BJ (cell line): Measurements from ENCODE around the gene MYG1. TPM values are rescaled to one million over a fixed set of nuclear protein-coding genes. Genes with fewer than 3 reads are reported as not detected.

Source experiments
- CTCF ChIA-PET: fragments of 350-600 bp; formaldehyde crosslinking; extraction: SDS; loops from one replicate; lab custom pipeline; 2021; ENCODE audit warnings: antibody characterized with exemption, inconsistent platforms; lab: Yijun Ruan, JAX
- POLR2A ChIA-PET: fragments of 300-600 bp; sonication (Branson Sonifier 250); formaldehyde crosslinking; extraction: SDS; loops from one replicate; lab custom pipeline; 2021; ENCODE audit warnings: antibody characterized with exemption; lab: Charles Lee
- DNase-seq: peaks from one replicate; pipeline ENCODE4 v3.0.0-alpha.2; 2011; ENCODE audit warnings: low read depth
- H3K27me3 ChIP-seq: 2 replicates; pipeline ENCODE4 v1.6.0; 2011; ENCODE audit warnings: low read length; ENCODE audit not compliant: control insufficient read depth, insufficient read depth
- H3K36me3 ChIP-seq: 2 replicates; pipeline ENCODE4 v1.5.1; 2011; ENCODE audit warnings: low read length; ENCODE audit not compliant: control insufficient read depth, insufficient read depth
- H3K4me3 ChIP-seq: 2 replicates; pipeline ENCODE4 v1.5.1; 2011; ENCODE audit warnings: low read depth, mild to moderate bottlenecking, control low read depth, low read length
- polyA plus RNA-seq: library from polyadenylated mRNA; depleted of rRNA; stranded (reverse); fragments of >200 nt; gene quantifications from 2 replicates; pipeline ENCODE4 v1.2.3, GENCODE V29; 2011
- TF ChIP-seq, protein P1 (sequence below): IDR thresholded peaks from 2 replicates; pipeline ENCODE4 v1.5.1; 2011; ENCODE audit warnings: low read depth, mild to moderate bottlenecking, control low read depth, inconsistent platforms, low read length, moderate library complexity; ENCODE audit not compliant: insufficient read depth

MYG1 gene
- polyA plus RNA-seq, 1 experiment, result 78.3 TPM

DNA sequence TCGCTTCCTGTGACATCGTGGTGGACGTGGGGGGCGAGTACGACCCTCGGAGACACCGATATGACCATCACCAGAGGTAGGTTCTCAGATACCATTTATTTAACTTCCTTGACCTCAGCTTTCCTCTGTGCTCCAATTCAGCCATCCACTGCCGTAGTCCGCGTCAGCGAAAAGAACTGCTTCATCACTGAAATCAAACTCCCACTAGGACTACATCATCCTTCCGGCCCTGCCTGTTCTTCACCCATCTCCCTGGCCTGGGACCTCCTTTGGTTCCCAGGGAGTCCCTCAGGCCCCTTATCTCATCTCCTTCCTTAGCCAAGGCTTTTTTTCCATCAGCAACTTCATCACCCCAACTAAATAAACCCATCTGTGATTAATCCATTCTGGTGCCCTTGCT, 692 bp downstream of the MYG1 start:
- CTCF ChIA-PET, result interaction anchor here (1.7 to 6.3 kb wide), 3 partner anchors 21 to 93 kb away, joined by 6 to 39 read pairs (median 33); partner anchors contain the start of genes AAAS and ITGB7
- DNase-seq, result no peak
- Histone ChIP-seq H3K27me3 (no peaks in the 10 kb centered on the region), H3K4me3 (peak overlapping the region; percentile 80), H3K36me3 (peaks cover 7% of the 10 kb centered on the region)
- POLR2A ChIA-PET, result no interaction called here
- TF ChIP-seq, protein P1, sequence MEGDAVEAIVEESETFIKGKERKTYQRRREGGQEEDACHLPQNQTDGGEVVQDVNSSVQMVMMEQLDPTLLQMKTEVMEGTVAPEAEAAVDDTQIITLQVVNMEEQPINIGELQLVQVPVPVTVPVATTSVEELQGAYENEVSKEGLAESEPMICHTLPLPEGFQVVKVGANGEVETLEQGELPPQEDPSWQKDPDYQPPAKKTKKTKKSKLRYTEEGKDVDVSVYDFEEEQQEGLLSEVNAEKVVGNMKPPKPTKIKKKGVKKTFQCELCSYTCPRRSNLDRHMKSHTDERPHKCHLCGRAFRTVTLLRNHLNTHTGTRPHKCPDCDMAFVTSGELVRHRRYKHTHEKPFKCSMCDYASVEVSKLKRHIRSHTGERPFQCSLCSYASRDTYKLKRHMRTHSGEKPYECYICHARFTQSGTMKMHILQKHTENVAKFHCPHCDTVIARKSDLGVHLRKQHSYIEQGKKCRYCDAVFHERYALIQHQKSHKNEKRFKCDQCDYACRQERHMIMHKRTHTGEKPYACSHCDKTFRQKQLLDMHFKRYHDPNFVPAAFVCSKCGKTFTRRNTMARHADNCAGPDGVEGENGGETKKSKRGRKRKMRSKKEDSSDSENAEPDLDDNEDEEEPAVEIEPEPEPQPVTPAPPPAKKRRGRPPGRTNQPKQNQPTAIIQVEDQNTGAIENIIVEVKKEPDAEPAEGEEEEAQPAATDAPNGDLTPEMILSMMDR, result no peak

DNA sequence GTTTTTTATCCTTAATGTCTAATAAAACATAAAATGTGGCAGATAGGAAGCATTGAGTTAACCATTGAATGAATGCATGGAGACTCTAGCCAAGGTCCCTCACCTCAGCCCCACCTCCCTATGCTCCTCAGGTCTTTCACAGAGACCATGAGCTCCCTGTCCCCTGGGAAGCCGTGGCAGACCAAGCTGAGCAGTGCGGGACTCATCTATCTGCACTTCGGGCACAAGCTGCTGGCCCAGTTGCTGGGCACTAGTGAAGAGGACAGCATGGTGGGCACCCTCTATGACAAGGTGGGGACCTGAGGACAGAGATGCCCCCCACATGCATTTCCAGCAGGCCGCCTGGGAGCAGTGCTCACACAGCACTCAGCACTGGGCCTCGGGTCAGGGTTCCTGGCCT, 3.4 kb downstream of the MYG1 start:
- POLR2A ChIA-PET, result no interaction called here
- Histone ChIP-seq H3K27me3 (no peaks in the 10 kb centered on the region), H3K4me3 (no peak overlapping the region), H3K36me3 (peaks cover 19% of the 10 kb centered on the region)
- no peak for DNase-seq
- TF ChIP-seq, protein P1, result no peak
- CTCF ChIA-PET, result interaction anchor here (1.5 to 3.5 kb wide), 3 partner anchors 18 to 237 kb away, joined by 3 to 18 read pairs (median 6); partner anchors contain the start of gene AAAS

DNA sequence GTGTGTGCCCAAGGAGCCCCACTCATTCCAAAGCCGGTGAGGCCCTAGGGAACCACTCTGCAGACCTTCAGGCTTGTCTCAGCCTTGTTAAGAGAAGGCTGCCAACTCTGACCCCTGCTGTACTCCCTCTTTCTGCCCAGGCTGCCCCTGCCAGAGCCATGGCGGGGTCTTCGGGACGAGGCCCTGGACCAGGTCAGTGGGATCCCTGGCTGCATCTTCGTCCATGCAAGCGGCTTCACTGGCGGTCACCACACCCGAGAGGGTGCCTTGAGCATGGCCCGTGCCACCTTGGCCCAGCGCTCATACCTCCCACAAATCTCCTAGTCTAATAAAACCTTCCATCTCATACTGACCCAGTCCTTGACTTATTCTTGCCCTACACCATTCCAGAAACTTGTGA, 7.3 kb downstream of the MYG1 start:
- CTCF ChIA-PET, result interaction anchor here (1.4 kb wide), 1 partner anchor 15 kb away, joined by 3 read pairs; no protein-coding TSS in a partner anchor
- H3K36me3 ChIP-seq, result peaks cover 28% of the 10 kb centered on the region
- H3K27me3 ChIP-seq, result no peaks in the 10 kb centered on the region
- POLR2A ChIA-PET, result no interaction called here
- no peak for DNase-seq
- H3K4me3 ChIP-seq, result no peak overlapping the region
- TF ChIP-seq, protein P1, result no peak

DNA sequence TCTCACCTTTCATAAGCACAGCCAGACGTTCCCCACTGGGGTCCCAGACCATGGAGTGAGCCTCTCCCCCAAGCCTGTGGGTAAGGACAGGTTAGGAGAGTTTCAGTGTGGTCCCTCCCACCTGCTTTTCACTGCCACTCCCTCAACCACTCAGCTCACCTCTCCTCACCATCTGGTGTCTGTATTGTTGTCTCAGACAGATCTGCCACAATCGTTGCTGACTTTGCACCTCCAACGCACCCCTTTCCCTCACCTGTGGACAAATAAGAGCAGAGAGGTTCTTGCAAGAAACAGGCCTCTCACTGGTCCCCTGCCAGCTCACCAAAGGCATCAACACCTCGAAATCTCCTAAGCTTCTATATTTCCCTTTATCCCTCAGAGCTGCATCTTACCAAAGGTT, 8.8 kb downstream of the MYG1 start:
- DNase-seq, result no peak
- no peaks in the 10 kb centered on the region for H3K27me3 ChIP-seq
- H3K4me3 ChIP-seq, result no peak overlapping the region
- ChIA-PET CTCF (interaction anchor here (0.9 to 5.4 kb wide), 3 partner anchors 13 to 95 kb away, joined by 3 to 29 read pairs (median 3); partner anchors contain the start of gene AAAS), POLR2A (no interaction called here)
- H3K36me3 ChIP-seq, result peaks cover 23% of the 10 kb centered on the region
- TF ChIP-seq, protein P1, result no peak

DNA sequence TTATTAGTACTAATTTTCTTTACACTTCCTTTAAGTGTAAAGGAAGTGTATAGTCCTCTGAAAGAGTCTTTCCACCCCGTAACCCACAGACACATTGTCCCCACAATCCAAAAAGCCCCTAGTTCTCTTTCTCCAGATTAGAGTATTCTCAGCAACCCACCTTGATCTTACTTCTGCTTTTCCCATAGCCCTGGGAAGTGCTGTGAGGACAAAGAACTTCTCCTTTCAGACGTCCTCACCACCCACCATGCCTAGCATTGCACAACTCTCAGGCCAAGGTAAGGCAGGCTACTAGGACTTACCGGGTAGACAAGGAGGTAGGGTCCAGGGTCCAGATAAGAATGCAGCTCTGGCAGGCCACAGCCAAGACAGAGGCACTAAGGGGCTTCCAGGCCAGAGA, 14.5 kb downstream of the MYG1 start:
- ChIA-PET CTCF (no interaction called here), POLR2A (interaction anchor here (0.6 kb wide), 1 partner anchor 10 kb away, joined by 3 read pairs; no protein-coding TSS in a partner anchor)
- TF ChIP-seq, protein P1, result no peak
- H3K36me3 ChIP-seq, result peaks cover 11% of the 10 kb centered on the region
- no peaks in the 10 kb centered on the region for H3K27me3 ChIP-seq
- no peak for DNase-seq
- no peak overlapping the region for H3K4me3 ChIP-seq
